ENCODE measurements around the gene KIF3B. TPM values are rescaled to one million over a fixed set of nuclear protein-coding genes. Genes with fewer than 3 reads are reported as not detected.
"Not testable (repeated sequence)": the region's sequence is repeated elsewhere in the genome, so short reads cannot be mapped to it uniquely, and the experiment has no call there.

The KIF3B gene
- total RNA-seq, 4 donors from 2014 or later: 8.5 to 14.1 (median 11.4) TPM

GRCh38 chr20:32368925-32369324 is 91.5 kb downstream of the KIF3B start:
- WGBS, 2 donors: 60 to 80% methylated on average over 6 of the region's 6 CpGs

GRCh38 chr20:32370897-32371296 is 93.4 kb downstream of the KIF3B start:
- 91 to 97% methylated on average over 2 of the region's 2 CpGs for WGBS, 2 donors
- Histone ChIP-seq H3K4me3 (no peak overlapping the region), H3K36me3 (peaks cover 0 to 75% (median 0%) of the 10 kb centered on the region in 3 donors), H3K9me3 (no peaks in the 10 kb centered on the region), H3K4me1 (peaks cover 0 to 34% (median 14%) of the 10 kb centered on the region in 3 donors), H3K27me3 (no peaks in the 10 kb centered on the region), H3K27ac (no peak overlapping the region)
- no peak for TF ChIP-seq POLR2A (IDR thresholded peaks at IDR 0.05)
- TF ChIP-seq CTCF (IDR thresholded peaks at IDR 0.05): no peak
- intact Hi-C loops (cut with DNase I): no loop called here
- DNase-seq: no peak

More at GRCh38 chr20:32368925-32369324, 91.5 kb downstream of the KIF3B start:
- intact Hi-C loops (cut with DNase I): no loop called here
- H3K9me3 ChIP-seq: no peaks in the 10 kb centered on the region
- no peak overlapping the region for H3K4me3 ChIP-seq
- no peak overlapping the region for H3K27ac ChIP-seq
- no peaks in the 10 kb centered on the region for H3K27me3 ChIP-seq
- H3K4me1 ChIP-seq: peaks cover 4 to 54% (median 18%) of the 10 kb centered on the region in 3 donors
- peaks cover 0 to 56% (median 0%) of the 10 kb centered on the region in 3 donors for H3K36me3 ChIP-seq
- no peak for DNase-seq
- TF ChIP-seq POLR2A (IDR thresholded peaks at IDR 0.05) (no peak), CTCF (IDR thresholded peaks at IDR 0.05) (no peak)

- DNase-seq: no peak
- WGBS, 2 donors: 65 to 72% methylated on average over 2 of the region's 2 CpGs
- intact Hi-C loops (cut with DNase I): no loop called here
- Histone ChIP-seq H3K27ac (no peak overlapping the region), H3K27me3 (no peaks in the 10 kb centered on the region), H3K4me1 (no peaks in the 10 kb centered on the region), H3K36me3 (peaks cover 0 to 66% (median 0%) of the 10 kb centered on the region in 3 donors), H3K9me3 (no peaks in the 10 kb centered on the region), H3K4me3 (no peak overlapping the region)
- TF ChIP-seq POLR2A (IDR thresholded peaks at IDR 0.05) (no peak), CTCF (IDR thresholded peaks at IDR 0.05) (no peak)
Observed at GRCh38 chr20:32378461-32378860, 101.0 kb downstream of the KIF3B start.

- H3K27ac ChIP-seq; DNase-seq; intact Hi-C loops (cut with DNase I); H3K27me3 ChIP-seq; H3K9me3 ChIP-seq; H3K4me3 ChIP-seq; H3K4me1 ChIP-seq: not testable (repeated sequence)
- H3K36me3 ChIP-seq: peaks cover 0 to 50% (median 0%) of the 10 kb centered on the region in 3 donors
- WGBS, 2 donors: 80 to 100% methylated on average over 9 of the region's 9 CpGs
Observed at GRCh38 chr20:32380037-32380436, 102.6 kb downstream of the KIF3B start.

GRCh38 chr20:32380745-32381144 is 103.3 kb downstream of the KIF3B start:
- H3K27me3 ChIP-seq: no peaks in the 10 kb centered on the region
- H3K4me3 ChIP-seq: no peak overlapping the region
- 82 to 84% methylated on average over 3 of the region's 3 CpGs for WGBS, 2 donors
- no peak overlapping the region for H3K27ac ChIP-seq
- DNase-seq: no peak
- H3K36me3 ChIP-seq: peaks cover 0 to 43% (median 0%) of the 10 kb centered on the region in 3 donors
- H3K4me1 ChIP-seq: peaks cover 0 to 16% (median 8%) of the 10 kb centered on the region in 3 donors
- intact Hi-C loops (cut with DNase I): no loop called here
- no peak for TF ChIP-seq CTCF (IDR thresholded peaks at IDR 0.05)
- no peak for TF ChIP-seq POLR2A (IDR thresholded peaks at IDR 0.05)
- no peaks in the 10 kb centered on the region for H3K9me3 ChIP-seq
